Spleen (tissue), 11 donors: Measurements from ENCODE around the gene EDN2. TPM values are rescaled to one million over a fixed set of nuclear protein-coding genes. Genes with fewer than 3 reads are reported as not detected.
A peak's percentile ranks its signal among the peaks of the same experiment; 100 is the strongest.

Source experiments
- DNase-seq: peaks from one replicate; pipeline ENCODE4 v3.0.0-alpha.2; 2020
- H3K27ac ChIP-seq, 8 donors: fragments of 200-600 bp; sonication (generic) in 7 of 8; 1 replicate in 4 of 8; 2 replicates in 4 of 8; pipeline versions ENCODE4 v1.5.0 to v1.8.0; 2016 to 2021; ENCODE audit warnings: inconsistent platforms in 4 of 8, mild to moderate bottlenecking in 4 of 8, moderate library complexity in 1 of 8
- H3K27me3 ChIP-seq, 7 donors: fragments of 200-600 bp; sonication (generic) in 6 of 7; replicated peaks in 1 of 7; 1 replicate in 4 of 7; 2 replicates in 3 of 7; pipeline versions ENCODE4 v1.5.0 to v1.8.0; 2016 to 2021; ENCODE audit warnings: inconsistent platforms in 3 of 7, mild to moderate bottlenecking in 1 of 7
- H3K36me3 ChIP-seq, 6 donors: fragments of 200-600 bp; sonication (generic) in 5 of 6; 1 replicate in 4 of 6; 2 replicates in 2 of 6; pipeline versions ENCODE4 v1.5.0 to v1.8.0; 2016 to 2021; ENCODE audit warnings: inconsistent platforms in 2 of 6
- H3K4me1 ChIP-seq, 6 donors: fragments of 200-600 bp; sonication (generic) in 5 of 6; 1 replicate in 3 of 6; 2 replicates in 3 of 6; pipeline versions ENCODE4 v1.5.0 to v1.8.0; 2016 to 2021; ENCODE audit warnings: inconsistent platforms in 3 of 6
- H3K4me3 ChIP-seq, 8 donors: fragments of 200-600 bp; sonication (generic) in 7 of 8; 1 replicate in 4 of 8; 2 replicates in 4 of 8; pipeline versions ENCODE4 v1.5.0 to v1.8.0; 2016 to 2021; ENCODE audit warnings: inconsistent platforms in 4 of 8, mild to moderate bottlenecking in 4 of 8, moderate library complexity in 2 of 8
- H3K9me3 ChIP-seq, 8 donors: fragments of 200-600 bp; sonication (generic) in 7 of 8; 1 replicate in 4 of 8; 2 replicates in 4 of 8; pipeline versions ENCODE4 v1.5.0 to v1.8.0; 2016 to 2021; ENCODE audit warnings: inconsistent platforms in 4 of 8
- CTCF ChIP-seq, 11 experiments: fragments of 200-600 bp in 7 of 11; fragments of 450-650 bp in 4 of 11; sonication (generic) in 4 of 11; IDR thresholded peaks in 8 of 11; conservative IDR thresholded peaks in 3 of 11; 1 replicate in 7 of 11; 2 replicates in 4 of 11; pipeline versions ENCODE4 v1.4.0 to v1.8.0; 2016 to 2021; ENCODE audit warnings: antibody characterized with exemption in 11 of 11, inconsistent platforms in 4 of 11, mild to moderate bottlenecking in 1 of 11
- POLR2A ChIP-seq, 3 donors: fragments of 450-650 bp; IDR thresholded peaks; one replicate each; pipeline ENCODE4 v1.5.1; 2017; ENCODE audit warnings: antibody characterized with exemption in 3 of 3, mild to moderate bottlenecking in 1 of 3
- POLR2AphosphoS5 ChIP-seq, 3 donors: sonication (generic); formaldehyde crosslinking; IDR thresholded peaks; one replicate each; pipeline ENCODE4 v1.5.1; 2017; ENCODE audit warnings: antibody characterized with exemption in 3 of 3
- WGBS, 5 donors: extraction: QIAGEN DNeasy Blood & Tissue Kit in 3 of 5; methylation state at CpG; one replicate each; pipeline versions ENCODE4 v1.1.5 to v1.1.7; 2013 to 2018; 5-methylcytosine and 5-hydroxymethylcytosine counted together
- intact Hi-C: fragments of 100-400 bp; cut with DNase I; formaldehyde crosslinking; loops from one replicate; pipeline ENCODE4 v1.15.0; 2023; ENCODE audit warnings: low total_unique reads
- polyA plus RNA-seq, 3 donors: library from polyadenylated mRNA; stranded (reverse); fragments of 200-250 nt; gene quantifications; one replicate each; pipeline ENCODE4 v1.2.1, GENCODE V29; 2013
- total RNA-seq, 7 donors: library from RNA; depleted of rRNA in 3 of 7; stranded (reverse); fragments of >200 nt in 3 of 7; fragmentation: NEBNext Ultra II Directional in 4 of 7; extraction: Animal tissue kit (Norgen Biotek cat#: 25700) in 4 of 7; gene quantifications; one replicate each; pipeline versions ENCODE4 v1.1.0 to v1.2.1, GENCODE V29; 2016 to 2021
- donor health status: healthy with polysubstance abuse.
- donor health status: DM: no; HTN: no; CAD: no; lungs with moderate emphysema.
- donor health status: DM: no; HTN: no; CAD: no.
- donor health status: Bipolar disorder and iron deficiency.
- donor health status: healthy.
- donor health status: DM: no; HTN: no; CAD: no.
- donor health status: DM: yes; HTN: yes; CAD: no.

EDN2 gene
- total and polyA plus RNA-seq, 10 donors, result not detected

GRCh38 chr1:41476807-41477361 is 7.6 kb downstream of the EDN2 start:
- no peaks in the 10 kb centered on the region for H3K9me3 ChIP-seq
- intact Hi-C loops, result no loop called here
- WGBS, 5 donors, result 64 to 81% (median 76%) methylated on average over 4 to 11 of the region's 11 CpGs
- peaks cover 0 to 54% (median 19%) of the 10 kb centered on the region in 6 donors for H3K4me1 ChIP-seq
- H3K27ac ChIP-seq, result peak overlapping the region in 1 of 8 donors; percentile 14
- TF ChIP-seq POLR2AphosphoS5 (IDR thresholded peaks at IDR 0.05), result no peak
- TF ChIP-seq CTCF (IDR thresholded peaks at IDR 0.05 in 8 of 11, conservative IDR thresholded peaks at IDR 0.05 in 3 of 11), result no peak
- no peak for TF ChIP-seq POLR2A (IDR thresholded peaks at IDR 0.05)
- DNase-seq, result peak; percentile 40
- no peaks in the 10 kb centered on the region for H3K27me3 ChIP-seq
- H3K4me3 ChIP-seq, result no peak overlapping the region
- H3K36me3 ChIP-seq, result no peaks in the 10 kb centered on the region

- no peak overlapping the region for H3K4me3 ChIP-seq
- no peaks in the 10 kb centered on the region for H3K27me3 ChIP-seq
- no peaks in the 10 kb centered on the region for H3K9me3 ChIP-seq
- DNase-seq, result no peak
- peaks cover 0 to 54% (median 19%) of the 10 kb centered on the region in 6 donors for H3K4me1 ChIP-seq
- WGBS, 5 donors, result 49 to 79% (median 66%) methylated on average over 8 of the region's 8 CpGs
- H3K27ac ChIP-seq, result no peak overlapping the region
- TF ChIP-seq POLR2A (IDR thresholded peaks at IDR 0.05) (no peak), CTCF (IDR thresholded peaks at IDR 0.05 in 8 of 11, conservative IDR thresholded peaks at IDR 0.05 in 3 of 11) (no peak), POLR2AphosphoS5 (IDR thresholded peaks at IDR 0.05) (no peak)
- intact Hi-C loops, result no loop called here
- no peaks in the 10 kb centered on the region for H3K36me3 ChIP-seq
Measured at GRCh38 chr1:41475859-41476567, 8.5 kb downstream of the EDN2 start.

- 59 to 79% (median 68%) methylated on average over 4 of the region's 4 CpGs for WGBS, 5 donors
- no peak overlapping the region for H3K4me3 ChIP-seq
- peaks cover 0 to 54% (median 19%) of the 10 kb centered on the region in 6 donors for H3K4me1 ChIP-seq
- H3K9me3 ChIP-seq, result no peaks in the 10 kb centered on the region
- no peak for TF ChIP-seq POLR2A (IDR thresholded peaks at IDR 0.05)
- no peak for TF ChIP-seq POLR2AphosphoS5 (IDR thresholded peaks at IDR 0.05)
- TF ChIP-seq CTCF (IDR thresholded peaks at IDR 0.05 in 8 of 11, conservative IDR thresholded peaks at IDR 0.05 in 3 of 11), result no peak
- intact Hi-C loops, result no loop called here
- no peaks in the 10 kb centered on the region for H3K36me3 ChIP-seq
- DNase-seq, result peak; percentile 46
- no peaks in the 10 kb centered on the region for H3K27me3 ChIP-seq
- no peak overlapping the region for H3K27ac ChIP-seq
Measured at GRCh38 chr1:41475346-41475745, 9.1 kb downstream of the EDN2 start.

- H3K4me3 ChIP-seq, result no peak overlapping the region
- H3K27me3 ChIP-seq, result no peaks in the 10 kb centered on the region
- TF ChIP-seq POLR2AphosphoS5 (IDR thresholded peaks at IDR 0.05) (no peak), CTCF (IDR thresholded peaks at IDR 0.05 in 8 of 11, conservative IDR thresholded peaks at IDR 0.05 in 3 of 11) (no peak), POLR2A (IDR thresholded peaks at IDR 0.05) (no peak)
- peaks cover 0 to 54% (median 19%) of the 10 kb centered on the region in 6 donors for H3K4me1 ChIP-seq
- H3K9me3 ChIP-seq, result no peaks in the 10 kb centered on the region
- intact Hi-C loops, result no loop called here
- H3K27ac ChIP-seq, result peak overlapping the region in 3 of 8 donors; percentile 1 to 22 (median 11)
- 62 to 80% (median 75%) methylated on average over 11 to 17 of the region's 17 CpGs for WGBS, 5 donors
- DNase-seq, result peak; percentile 64
- H3K36me3 ChIP-seq, result no peaks in the 10 kb centered on the region
Measured at GRCh38 chr1:41474490-41475271, 9.8 kb downstream of the EDN2 start.
